ENCODE measurements around the gene RPL27.

DNA sequence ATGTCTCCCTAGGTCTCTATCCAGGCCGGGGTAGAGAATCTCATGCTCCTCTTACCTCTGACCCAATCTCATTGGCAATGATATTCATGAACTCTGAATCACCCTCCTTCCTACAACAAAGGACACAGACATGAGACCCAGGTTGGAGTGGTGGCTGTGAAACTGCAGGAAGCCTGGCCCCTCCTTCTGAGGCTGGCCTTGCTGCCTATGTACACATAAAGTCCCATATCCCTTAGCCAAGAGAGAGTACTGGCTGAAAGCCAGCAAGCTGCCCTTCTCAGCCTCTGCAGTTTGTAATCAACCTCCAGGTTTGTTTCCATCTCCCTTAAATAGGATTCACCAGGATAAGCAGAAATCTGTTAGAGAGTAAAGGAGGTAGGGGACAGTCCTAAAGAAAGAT, 44.5 kb upstream of the RPL27 start:
- TF ChIP-seq MYC (IDR thresholded peaks at IDR 0.05; ENCODE audit: low read depth, low read length) (no peak), CTCF (IDR thresholded peaks at IDR 0.05; ENCODE audit: low read depth, low read length) (no peak), POLR2A (IDR thresholded peaks at IDR 0.05; ENCODE audit: extremely low read depth, insufficient read length) (no peak)
